Activated T-helper 9 cell treated with anti-CD3 and anti-CD28 coated beads, Interleukin-2, amount 50 U/mL, for 16 hours (primary cell): ENCODE results near the gene CFAP90.

Experiments used
- DNase-seq: peaks from one replicate; pipeline ENCODE4 v3.0.0-alpha.2; 2020; ENCODE audit warnings: low read depth

Gene CFAP90

DNA sequence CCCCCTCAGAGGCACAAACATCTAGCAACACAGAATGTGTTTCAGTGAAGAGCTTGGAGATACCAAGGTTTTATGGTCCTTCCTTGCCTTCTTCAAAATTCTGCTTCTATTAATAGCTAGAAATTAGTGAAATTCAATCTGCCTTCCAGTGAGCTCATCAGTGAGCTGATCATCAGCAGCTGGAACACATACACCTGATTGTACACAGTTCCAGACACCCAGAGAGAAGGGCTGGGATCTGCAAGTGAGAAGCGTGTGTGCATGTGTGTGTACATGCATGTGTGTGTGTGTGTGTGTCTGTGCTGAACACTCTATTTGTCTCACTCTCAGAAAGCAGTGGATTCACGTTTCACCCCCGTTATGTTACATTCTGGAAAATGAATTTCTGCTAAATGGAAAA is 28.5 kb downstream of the CFAP90 start:
- no peak for DNase-seq

DNA sequence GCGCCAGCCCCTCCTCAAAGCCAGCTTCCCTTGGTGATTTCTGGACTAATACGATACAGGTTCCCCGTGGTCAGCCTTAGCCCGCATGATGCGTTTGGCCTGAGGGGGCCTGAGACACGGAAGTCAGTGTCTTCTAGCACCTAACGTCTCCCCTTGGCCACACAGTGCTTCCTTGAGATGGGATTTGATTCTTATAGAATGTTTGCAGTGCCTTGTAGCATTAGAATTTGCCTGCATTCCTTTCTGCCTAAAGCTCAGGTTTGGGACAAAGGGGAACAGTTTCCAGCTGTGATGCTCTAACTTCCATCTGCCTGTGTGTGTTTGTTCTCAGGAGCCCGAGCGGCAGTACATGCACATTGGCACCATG is 34.4 kb downstream of the CFAP90 start:
- no peak for DNase-seq

DNA sequence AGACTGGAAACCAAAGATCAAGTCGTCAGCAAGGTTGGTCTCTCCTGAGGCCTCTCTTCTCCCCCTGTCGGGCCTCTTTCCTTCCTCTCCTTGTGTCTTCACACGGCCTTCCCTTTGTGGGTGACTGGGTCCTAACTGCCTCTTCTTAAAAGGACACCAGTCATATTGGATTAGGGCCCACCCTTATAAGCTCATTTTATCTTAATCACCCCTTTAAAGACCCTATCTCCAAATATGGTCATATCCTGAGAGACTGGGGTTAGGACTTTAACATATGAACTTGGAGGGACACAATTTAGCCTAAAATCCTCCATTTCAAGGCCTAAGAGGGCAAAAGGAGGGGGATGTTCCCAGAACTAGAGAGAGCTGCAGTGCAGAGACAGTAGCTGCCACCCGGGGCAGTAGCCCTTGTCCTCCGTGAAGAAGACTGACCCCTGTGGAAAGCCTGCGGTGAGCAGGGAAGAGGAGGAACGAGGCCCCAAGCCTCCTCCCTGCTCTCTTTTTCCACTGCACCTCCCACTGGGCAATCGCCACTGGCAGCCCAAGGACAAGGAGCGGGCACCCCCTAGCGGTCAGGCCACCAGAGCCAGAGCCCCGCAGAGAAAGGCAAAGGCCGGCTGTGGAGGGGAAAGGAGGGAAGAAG is 34.9 kb downstream of the CFAP90 start:
- peak; percentile 45 for DNase-seq

- DNase-seq, result no peak
Measured at GRCh38 chr5:7814816-7815215, 36.1 kb downstream of the CFAP90 start.

- no peak for DNase-seq
Measured at GRCh38 chr5:7813576-7813975, 37.4 kb downstream of the CFAP90 start.

DNA sequence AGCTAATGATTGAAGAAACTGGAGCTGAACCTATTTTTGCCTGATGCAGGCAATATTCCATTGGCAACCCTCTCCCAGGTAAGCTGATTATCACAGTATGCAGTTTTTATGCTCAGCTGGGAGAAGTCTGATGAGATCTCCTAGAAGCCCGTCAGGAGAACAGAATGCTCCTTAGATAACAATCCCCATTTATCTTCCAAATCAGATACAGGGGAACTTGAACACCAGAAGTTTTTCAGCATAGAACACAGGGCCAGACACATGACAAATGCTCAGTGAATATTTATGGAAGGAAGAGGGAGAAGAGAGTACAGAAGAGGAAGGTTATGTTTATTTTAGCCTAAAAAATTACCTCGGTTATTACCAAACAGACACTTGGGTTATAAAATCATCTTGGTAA is 37.9 kb downstream of the CFAP90 start:
- DNase-seq, result no peak

GRCh38 chr5:7811715-7812114 is 39.2 kb downstream of the CFAP90 start:
- DNase-seq, result no peak

DNA sequence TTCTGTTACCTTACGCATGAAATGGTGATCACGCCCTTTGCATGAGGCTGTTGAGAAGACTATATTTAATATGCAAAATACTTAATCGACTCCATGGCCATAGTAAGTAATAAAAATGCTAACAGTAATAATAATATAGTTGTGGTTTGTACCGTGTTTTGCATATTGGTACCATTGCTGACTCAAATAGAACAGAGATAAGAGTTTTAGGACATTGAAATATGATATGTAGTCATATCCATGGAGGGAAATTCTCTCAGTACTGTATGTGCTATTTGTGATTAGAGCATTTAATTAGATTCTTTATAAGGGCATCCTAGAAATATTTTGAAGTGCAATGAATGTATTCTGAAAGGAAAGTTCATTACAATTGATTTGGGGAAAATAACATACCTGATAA is 41.9 kb downstream of the CFAP90 start:
- DNase-seq, result no peak

DNA sequence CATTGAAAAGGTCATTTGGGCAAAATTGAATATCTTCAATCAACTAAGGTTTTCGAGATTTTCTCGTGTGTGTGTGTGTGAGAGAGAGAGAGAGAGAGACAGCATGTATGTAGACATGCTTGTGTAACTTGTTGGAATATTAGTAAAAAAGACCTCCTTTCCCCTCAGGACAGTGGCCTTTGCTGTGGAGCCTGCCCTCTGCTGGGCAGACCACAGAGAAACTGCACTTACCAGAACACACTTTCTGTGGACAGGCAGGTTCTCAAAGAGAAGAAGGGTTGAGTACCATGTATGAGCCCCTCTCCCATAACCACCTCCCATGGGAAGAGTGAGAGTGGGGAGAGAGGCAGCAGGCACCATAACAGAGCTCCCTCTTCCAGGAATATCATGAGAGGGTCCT is 45.6 kb downstream of the CFAP90 start:
- DNase-seq, result no peak

- no peak for DNase-seq
Measured at GRCh38 chr5:7803937-7804336, 47.0 kb downstream of the CFAP90 start.

- DNase-seq, result no peak
Measured at GRCh38 chr5:7802855-7803254, 48.1 kb downstream of the CFAP90 start.

DNA sequence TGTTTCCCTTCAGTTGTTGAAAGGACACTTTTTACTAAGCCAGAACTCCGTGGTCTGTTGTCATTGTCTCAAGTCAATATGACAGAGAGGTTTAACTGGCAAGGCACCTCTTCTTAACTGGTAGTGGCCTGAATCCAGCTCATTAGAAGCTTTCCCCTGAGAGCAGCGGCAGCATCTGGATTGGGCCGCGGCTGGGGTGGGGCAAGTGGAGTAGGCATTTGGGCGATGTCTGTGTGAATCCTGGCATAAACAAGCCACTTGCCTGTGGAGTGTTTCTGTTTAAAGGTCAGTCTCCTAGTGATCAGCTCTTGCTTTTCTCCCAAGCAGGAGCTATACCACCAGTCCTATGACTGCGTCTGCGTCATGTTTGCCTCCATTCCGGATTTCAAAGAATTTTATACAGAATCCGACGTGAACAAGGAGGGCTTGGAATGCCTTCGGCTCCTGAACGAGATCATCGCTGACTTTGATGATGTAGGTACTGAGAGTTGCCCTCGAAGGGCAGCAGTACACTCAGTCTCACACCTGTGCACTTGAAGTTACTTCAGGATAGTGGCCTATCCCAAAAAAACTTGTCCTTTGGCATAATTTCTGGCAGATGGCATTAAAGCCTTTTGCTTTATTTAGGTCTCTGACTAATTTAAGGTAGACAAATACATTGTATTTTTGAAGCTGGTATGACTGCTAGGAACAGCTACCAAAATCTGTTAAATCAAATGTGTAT is 48.9 kb downstream of the CFAP90 start:
- no peak for DNase-seq

DNA sequence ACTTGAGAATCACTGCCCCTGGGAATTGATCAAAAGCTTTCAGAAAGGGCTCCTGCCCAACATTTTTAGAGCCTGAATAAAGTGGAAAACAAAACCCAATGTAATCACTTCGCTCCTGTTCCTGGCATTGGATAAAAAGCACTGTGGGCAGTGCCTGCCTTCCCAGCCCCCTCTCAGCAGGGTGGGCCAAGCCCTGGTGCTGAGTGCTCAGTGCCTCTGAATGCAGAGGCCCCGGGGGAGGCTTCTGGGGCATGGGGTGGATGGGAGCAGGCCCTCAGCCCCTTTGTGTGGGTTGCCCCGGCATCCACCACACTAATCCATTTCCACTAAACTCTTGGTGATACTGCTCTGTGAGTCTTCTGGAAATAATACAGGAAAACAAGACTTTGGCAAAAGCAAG is 55.6 kb downstream of the CFAP90 start:
- DNase-seq, result no peak

- no peak for DNase-seq
Measured at GRCh38 chr5:7794823-7795222, 56.1 kb downstream of the CFAP90 start.

- DNase-seq, result no peak
Measured at GRCh38 chr5:7794311-7794710, 56.6 kb downstream of the CFAP90 start.

GRCh38 chr5:7793895-7794294 is 57.0 kb downstream of the CFAP90 start:
- no peak for DNase-seq

DNA sequence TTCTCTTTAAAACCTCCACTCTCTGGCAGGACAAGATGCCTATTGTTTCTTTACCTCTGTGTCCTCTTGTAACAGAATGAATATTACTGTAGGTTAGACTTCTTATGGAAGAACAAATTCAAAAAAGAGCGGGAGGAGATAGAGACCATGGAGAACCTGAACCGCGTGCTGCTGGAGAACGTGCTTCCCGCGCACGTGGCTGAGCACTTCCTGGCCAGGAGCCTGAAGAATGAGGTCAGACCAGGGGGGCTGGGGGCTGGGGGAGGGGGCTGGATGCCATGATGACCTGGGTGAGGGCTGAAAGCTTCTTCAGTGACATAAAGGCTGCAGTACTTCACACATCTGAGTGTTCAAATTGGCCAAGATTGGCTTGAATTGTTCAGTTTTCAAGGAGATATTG is 61.4 kb downstream of the CFAP90 start:
- DNase-seq, result no peak

GRCh38 chr5:7787770-7788169 is 63.2 kb downstream of the CFAP90 start:
- DNase-seq, result no peak

GRCh38 chr5:7784683-7785380 is 66.1 kb downstream of the CFAP90 start:
- DNase-seq, result no peak

DNA sequence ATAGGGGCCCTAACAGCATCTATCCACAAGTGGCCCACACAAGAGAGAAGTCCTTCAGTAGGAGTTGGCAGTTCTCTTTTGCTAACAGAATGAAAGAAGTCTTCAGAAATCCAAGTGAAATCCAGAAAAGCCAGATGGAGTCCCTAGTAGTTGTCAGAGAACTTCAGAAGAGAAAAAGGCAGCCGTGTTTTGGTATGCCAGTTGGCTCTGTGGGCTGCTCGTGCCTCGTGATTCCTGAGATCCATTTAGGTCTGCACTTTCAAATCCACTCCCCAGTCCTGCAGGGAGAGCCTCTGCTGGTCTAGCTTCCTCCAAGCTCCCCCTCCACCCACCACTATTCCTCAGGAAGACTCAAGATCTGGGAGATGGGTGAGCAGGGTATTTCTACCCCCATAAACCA is 69.0 kb downstream of the CFAP90 start:
- DNase-seq, result no peak
